C4-2B (cell line): ENCODE data around the gene NFIB.

ENCODE experiments used
- ZFX ChIP-seq: fragments of 450-650 bp; IDR thresholded peaks from 2 replicates; pipeline ENCODE4 v1.6.1; 2017
- TF ChIP-seq, protein P1 (sequence below): fragments of 450-650 bp; conservative IDR thresholded peaks from 2 replicates; pipeline ENCODE4 v1.5.1; 2017; ENCODE audit warnings: mild to moderate bottlenecking

DNA sequence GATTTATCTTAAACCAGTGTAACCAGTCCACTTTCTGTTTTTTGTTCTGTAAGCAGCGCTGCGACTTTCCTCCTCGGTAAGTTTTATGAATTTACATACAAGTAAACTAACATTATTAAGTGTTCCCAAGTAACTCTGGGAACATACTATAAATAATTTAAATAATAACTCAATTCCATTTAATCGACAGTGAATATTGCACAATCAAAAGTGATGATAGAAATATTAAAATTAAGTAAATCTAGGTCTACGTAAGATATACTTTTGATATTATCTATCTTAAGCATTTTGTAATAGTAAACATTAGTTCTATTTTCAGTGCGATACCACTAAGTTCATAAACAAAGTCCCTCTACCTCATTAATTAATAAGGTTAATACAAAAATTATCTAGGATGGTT is 7.8 kb downstream of the NFIB start:
- TF ChIP-seq, protein P1, sequence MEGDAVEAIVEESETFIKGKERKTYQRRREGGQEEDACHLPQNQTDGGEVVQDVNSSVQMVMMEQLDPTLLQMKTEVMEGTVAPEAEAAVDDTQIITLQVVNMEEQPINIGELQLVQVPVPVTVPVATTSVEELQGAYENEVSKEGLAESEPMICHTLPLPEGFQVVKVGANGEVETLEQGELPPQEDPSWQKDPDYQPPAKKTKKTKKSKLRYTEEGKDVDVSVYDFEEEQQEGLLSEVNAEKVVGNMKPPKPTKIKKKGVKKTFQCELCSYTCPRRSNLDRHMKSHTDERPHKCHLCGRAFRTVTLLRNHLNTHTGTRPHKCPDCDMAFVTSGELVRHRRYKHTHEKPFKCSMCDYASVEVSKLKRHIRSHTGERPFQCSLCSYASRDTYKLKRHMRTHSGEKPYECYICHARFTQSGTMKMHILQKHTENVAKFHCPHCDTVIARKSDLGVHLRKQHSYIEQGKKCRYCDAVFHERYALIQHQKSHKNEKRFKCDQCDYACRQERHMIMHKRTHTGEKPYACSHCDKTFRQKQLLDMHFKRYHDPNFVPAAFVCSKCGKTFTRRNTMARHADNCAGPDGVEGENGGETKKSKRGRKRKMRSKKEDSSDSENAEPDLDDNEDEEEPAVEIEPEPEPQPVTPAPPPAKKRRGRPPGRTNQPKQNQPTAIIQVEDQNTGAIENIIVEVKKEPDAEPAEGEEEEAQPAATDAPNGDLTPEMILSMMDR: no peak
- TF ChIP-seq ZFX: no peak
